MCF 10A (cell line): ENCODE measurements around the gene HHATL. TPM values are rescaled to one million over a fixed set of nuclear protein-coding genes. Genes with fewer than 3 reads are reported as not detected.

Experiments used
- Bru-seq: library from RNA; stranded (reverse); fragments of 400-500 nt; gene quantifications from one replicate; lab custom pipeline; 2021; lab: Mats Ljungman, UMichigan
- BruChase-seq, 2 experiments: library from RNA; stranded (reverse); fragments of 400-500 nt; gene quantifications; one replicate each; lab custom pipeline; 2021; lab: Mats Ljungman, UMichigan
- BruUV-seq: library from RNA; stranded (reverse); fragments of 400-500 nt; replicated peaks from 2 replicates; lab custom pipeline; 2021; lab: Mats Ljungman, UMichigan
- CTCF ChIA-PET: fragments of 300-600 bp; sonication (Branson Sonifier 250); formaldehyde crosslinking; extraction: SDS; loops from one replicate; lab custom pipeline; 2021; ENCODE audit warnings: antibody characterized with exemption, inconsistent platforms; lab: Yijun Ruan, JAX
- POLR2A ChIA-PET: fragments of 300-600, 350-650 bp; sonication (Branson Sonifier 250); formaldehyde crosslinking; extraction: SDS; loops from one replicate; lab custom pipeline; 2020; ENCODE audit warnings: antibody characterized with exemption, inconsistent platforms; lab: Yijun Ruan, JAX
- DNase-seq: peaks from one replicate; pipeline ENCODE4 v3.0.0-alpha.2; 2018; ENCODE audit not compliant: unreplicated experiment
- H3K27ac Mint-ChIP-seq: one replicate; pipeline ENCODE4 v1.8.0; 2022; ENCODE audit warnings: mild to moderate bottlenecking, low read depth, mixed read lengths; ENCODE audit not compliant: unreplicated experiment
- H3K27me3 Mint-ChIP-seq: one replicate; pipeline ENCODE4 v1.8.0; 2022; ENCODE audit warnings: mixed read lengths; ENCODE audit not compliant: insufficient read depth, unreplicated experiment
- H3K36me3 Mint-ChIP-seq: one replicate; pipeline ENCODE4 v1.8.0; 2022; ENCODE audit warnings: mild to moderate bottlenecking, moderate library complexity, mixed read lengths; ENCODE audit not compliant: insufficient read depth, unreplicated experiment
- H3K4me1 Mint-ChIP-seq: one replicate; pipeline ENCODE4 v1.8.0; 2022; ENCODE audit warnings: mixed read lengths; ENCODE audit not compliant: insufficient read depth, unreplicated experiment
- H3K4me3 Mint-ChIP-seq: one replicate; pipeline ENCODE4 v1.8.0; 2022; ENCODE audit warnings: mild to moderate bottlenecking, moderate library complexity, mixed read lengths; ENCODE audit not compliant: unreplicated experiment
- H3K9me3 Mint-ChIP-seq: one replicate; pipeline ENCODE4 v1.8.0; 2022; ENCODE audit warnings: mixed read lengths; ENCODE audit not compliant: unreplicated experiment
- intact Hi-C: fragments of 100-400 bp; cut with micrococcal nuclease; formaldehyde crosslinking; loops from 2 replicates; pipeline ENCODE4 v1.14.1; 2022
- long read RNA-seq: library from polyadenylated mRNA; stranded (forward); transcript quantifications from one replicate; pipeline ENCODE4 v2.0.0, GENCODE V29; 2022
- total RNA-seq: library from RNA; stranded (reverse); gene quantifications from 2 replicates; pipeline ENCODE4 v1.2.3, GENCODE V29; 2022
- TF ChIP-seq, protein P1 (sequence below): fragments of 200-600 bp; IDR thresholded peaks from one replicate; pipeline ENCODE4 v1.8.0; 2022; ENCODE audit warnings: antibody characterized with exemption, mild to moderate bottlenecking; ENCODE audit not compliant: unreplicated experiment

Gene HHATL
- total RNA-seq: not detected in 2 replicates
- Bru-seq, nascent RNA: not detected
- percentile 51 among the genes with signal in this experiment for BruChase-seq, experiment 1, labeled RNA remaining after a 6-hour chase
- BruChase-seq, experiment 2, labeled RNA remaining after a 2-hour chase: percentile 13 among the genes with signal in this experiment
- long read RNA-seq: 0 reads

DNA sequence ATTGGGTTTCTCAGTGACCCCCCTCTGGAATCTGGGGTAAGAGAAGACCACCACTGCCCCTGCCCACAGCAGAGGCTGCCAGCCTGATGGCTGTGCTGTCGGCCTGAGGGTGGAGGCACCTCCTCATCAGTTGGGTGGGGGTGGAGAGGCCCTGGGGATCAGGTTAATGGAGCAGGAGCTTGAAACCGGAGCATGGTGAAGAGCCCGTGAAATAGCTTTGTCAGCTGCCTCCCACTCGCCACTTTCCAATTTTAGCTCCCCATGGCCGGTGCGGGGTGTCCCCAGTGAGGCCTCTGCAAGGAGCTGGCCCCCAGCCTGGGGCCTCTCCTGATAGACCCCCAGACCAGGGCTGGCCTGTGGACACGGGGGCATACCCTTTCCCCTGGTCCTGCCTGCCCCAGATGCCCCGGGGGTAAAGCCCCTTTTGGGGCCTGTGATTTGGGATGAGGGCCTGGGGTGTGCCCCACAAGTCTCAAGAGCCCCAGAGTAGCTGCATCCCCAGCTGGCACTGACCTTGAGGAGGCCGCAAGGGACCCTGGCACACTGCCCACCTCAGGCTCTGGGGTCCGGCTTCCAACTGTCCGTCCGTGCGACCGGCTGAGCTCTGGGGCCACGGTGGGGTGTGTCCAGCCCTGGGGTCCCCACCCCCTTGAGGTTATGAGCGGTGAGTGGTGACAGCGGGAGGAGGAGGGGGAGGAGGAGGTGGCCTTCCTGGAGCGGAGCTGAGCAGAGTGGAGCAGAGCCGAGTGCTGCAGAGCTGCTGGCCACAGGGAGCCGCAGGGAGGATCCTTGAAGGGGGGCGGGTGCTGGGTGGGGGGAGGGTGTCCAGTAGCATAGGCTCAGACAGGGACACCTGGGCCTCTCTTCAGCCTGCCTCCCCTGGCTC lies at the start of gene HHATL:
HHATL (minus strand) TSS at position 733 of the 886 bp plus-strand sequence. CDS start 1,972 bp downstream, outside the sequence.
- ChIA-PET POLR2A (no interaction called here), CTCF (no interaction called here)
- TF ChIP-seq, protein P1, sequence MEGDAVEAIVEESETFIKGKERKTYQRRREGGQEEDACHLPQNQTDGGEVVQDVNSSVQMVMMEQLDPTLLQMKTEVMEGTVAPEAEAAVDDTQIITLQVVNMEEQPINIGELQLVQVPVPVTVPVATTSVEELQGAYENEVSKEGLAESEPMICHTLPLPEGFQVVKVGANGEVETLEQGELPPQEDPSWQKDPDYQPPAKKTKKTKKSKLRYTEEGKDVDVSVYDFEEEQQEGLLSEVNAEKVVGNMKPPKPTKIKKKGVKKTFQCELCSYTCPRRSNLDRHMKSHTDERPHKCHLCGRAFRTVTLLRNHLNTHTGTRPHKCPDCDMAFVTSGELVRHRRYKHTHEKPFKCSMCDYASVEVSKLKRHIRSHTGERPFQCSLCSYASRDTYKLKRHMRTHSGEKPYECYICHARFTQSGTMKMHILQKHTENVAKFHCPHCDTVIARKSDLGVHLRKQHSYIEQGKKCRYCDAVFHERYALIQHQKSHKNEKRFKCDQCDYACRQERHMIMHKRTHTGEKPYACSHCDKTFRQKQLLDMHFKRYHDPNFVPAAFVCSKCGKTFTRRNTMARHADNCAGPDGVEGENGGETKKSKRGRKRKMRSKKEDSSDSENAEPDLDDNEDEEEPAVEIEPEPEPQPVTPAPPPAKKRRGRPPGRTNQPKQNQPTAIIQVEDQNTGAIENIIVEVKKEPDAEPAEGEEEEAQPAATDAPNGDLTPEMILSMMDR: no peak
- H3K36me3 Mint-ChIP-seq: no peaks in the 10 kb centered on the region
- H3K9me3 Mint-ChIP-seq: no peaks in the 10 kb centered on the region
- no peak within 1 kb of the TSS for H3K27ac Mint-ChIP-seq
- H3K27me3 Mint-ChIP-seq: no peaks in the 10 kb centered on the region
- intact Hi-C loops: no loop called here
- no peak within 1 kb of the TSS for H3K4me3 Mint-ChIP-seq
- peaks cover 8% of the 10 kb centered on the region for H3K4me1 Mint-ChIP-seq
- no peak for DNase-seq
- no TSS peak for BruUV-seq

DNA sequence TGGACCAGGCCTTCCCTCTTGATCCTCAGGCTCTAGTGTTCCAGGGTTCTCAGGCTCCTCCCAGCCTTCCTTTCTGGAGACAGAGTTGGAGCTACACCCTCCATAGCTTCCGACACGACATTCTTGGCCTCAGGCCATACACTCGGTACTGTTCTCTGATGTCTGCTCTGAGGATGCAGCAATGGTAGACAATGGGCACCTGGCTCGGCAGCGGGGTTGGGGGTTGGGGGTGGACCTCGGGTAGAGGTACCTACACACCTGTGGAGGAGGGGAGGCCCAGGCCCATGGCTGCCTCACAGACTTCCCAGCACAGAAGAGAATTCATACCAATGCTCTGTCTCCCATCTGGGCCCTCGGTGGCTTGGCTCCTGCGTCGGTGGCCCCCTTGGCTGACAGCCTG lies 49.0 kb upstream of the HHATL start:
- DNase-seq: no peak
- no peaks in the 10 kb centered on the region for H3K27me3 Mint-ChIP-seq
- no peaks in the 10 kb centered on the region for H3K9me3 Mint-ChIP-seq
- BruUV-seq: no TSS peak
- POLR2A ChIA-PET: interaction anchor here (1.0 kb wide), 1 partner anchor 120 kb away, joined by 3 read pairs; no protein-coding TSS in a partner anchor
- CTCF ChIA-PET: interaction anchor here (0.6 to 1.3 kb wide), 5 partner anchors 9 to 166 kb away, joined by 3 to 6 read pairs (median 4); no protein-coding TSS in a partner anchor
- TF ChIP-seq, protein P1: no peak
- peaks cover 8% of the 10 kb centered on the region for H3K4me1 Mint-ChIP-seq
- intact Hi-C loops: no loop called here
- H3K27ac Mint-ChIP-seq: no peak overlapping the region
- no peaks in the 10 kb centered on the region for H3K36me3 Mint-ChIP-seq
- no peak overlapping the region for H3K4me3 Mint-ChIP-seq

DNA sequence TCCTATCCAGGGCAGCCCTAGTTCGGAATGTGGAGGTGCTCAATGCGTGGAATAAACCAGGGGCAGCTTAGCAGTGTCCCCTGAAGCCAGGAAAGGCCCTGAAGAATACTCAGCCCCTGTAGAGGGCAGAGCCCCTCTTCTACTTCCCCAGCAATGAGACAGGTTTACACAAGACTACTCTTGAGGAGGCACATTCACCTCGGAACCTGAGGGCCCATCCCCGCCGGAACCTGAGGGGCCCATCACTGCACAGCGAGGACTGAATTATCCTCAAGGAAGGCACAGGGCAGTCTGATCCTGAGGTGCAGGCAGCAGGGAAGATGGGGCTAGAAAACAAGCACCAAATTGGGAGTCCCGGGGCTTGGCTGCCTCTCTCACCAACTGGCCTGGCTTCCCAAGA lies 48.2 kb upstream of the HHATL start:
- no TSS peak for BruUV-seq
- no peaks in the 10 kb centered on the region for H3K9me3 Mint-ChIP-seq
- ChIA-PET POLR2A (interaction anchor here (1.1 to 1.2 kb wide), 2 partner anchors 28 to 160 kb away, joined by 3 read pairs; partner anchors contain the start of gene SS18L2), CTCF (interaction anchor here (0.6 to 1.9 kb wide), 8 partner anchors 9 to 179 kb away, joined by 3 to 16 read pairs (median 4); no protein-coding TSS in a partner anchor)
- TF ChIP-seq, protein P1: no peak
- peaks cover 8% of the 10 kb centered on the region for H3K4me1 Mint-ChIP-seq
- H3K27ac Mint-ChIP-seq: no peak overlapping the region
- no peak for DNase-seq
- no peaks in the 10 kb centered on the region for H3K36me3 Mint-ChIP-seq
- H3K27me3 Mint-ChIP-seq: no peaks in the 10 kb centered on the region
- no peak overlapping the region for H3K4me3 Mint-ChIP-seq
- intact Hi-C loops: no loop called here

GRCh38 chr3:42749753-42750231 lies 47.2 kb upstream of the HHATL start:
- Mint-ChIP-seq H3K27ac (no peak overlapping the region), H3K4me3 (no peak overlapping the region), H3K36me3 (no peaks in the 10 kb centered on the region), H3K9me3 (no peaks in the 10 kb centered on the region), H3K4me1 (peaks cover 8% of the 10 kb centered on the region), H3K27me3 (no peaks in the 10 kb centered on the region)
- no TSS peak for BruUV-seq
- ChIA-PET CTCF (interaction anchor here (0.6 to 2.0 kb wide), 22 partner anchors 8 to 303 kb away, joined by 3 to 16 read pairs (median 4); partner anchors contain the start of genes SEC22C and SS18L2), POLR2A (interaction anchor here (1.1 to 1.5 kb wide), 3 partner anchors 29 to 159 kb away, joined by 3 read pairs; partner anchors contain the start of gene SS18L2)
- peak; percentile 33 for DNase-seq
- intact Hi-C loops: no loop called here
- TF ChIP-seq, protein P1: peak; percentile 50
